Inflammatory macrophage (primary cell): ENCODE results near the gene RASA2.
A peak's percentile ranks its signal among the peaks of the same experiment; 100 is the strongest.

ENCODE experiments used
- DNase-seq, 2 donors: peaks; one replicate each; pipeline ENCODE4 v3.0.0-alpha.2; 2020 to 2022

RASA2 gene

GRCh38 chr3:141538568-141539240 is 51.9 kb downstream of the RASA2 start:
- DNase-seq: peak in 1 of 2 donors; percentile 77

DNA sequence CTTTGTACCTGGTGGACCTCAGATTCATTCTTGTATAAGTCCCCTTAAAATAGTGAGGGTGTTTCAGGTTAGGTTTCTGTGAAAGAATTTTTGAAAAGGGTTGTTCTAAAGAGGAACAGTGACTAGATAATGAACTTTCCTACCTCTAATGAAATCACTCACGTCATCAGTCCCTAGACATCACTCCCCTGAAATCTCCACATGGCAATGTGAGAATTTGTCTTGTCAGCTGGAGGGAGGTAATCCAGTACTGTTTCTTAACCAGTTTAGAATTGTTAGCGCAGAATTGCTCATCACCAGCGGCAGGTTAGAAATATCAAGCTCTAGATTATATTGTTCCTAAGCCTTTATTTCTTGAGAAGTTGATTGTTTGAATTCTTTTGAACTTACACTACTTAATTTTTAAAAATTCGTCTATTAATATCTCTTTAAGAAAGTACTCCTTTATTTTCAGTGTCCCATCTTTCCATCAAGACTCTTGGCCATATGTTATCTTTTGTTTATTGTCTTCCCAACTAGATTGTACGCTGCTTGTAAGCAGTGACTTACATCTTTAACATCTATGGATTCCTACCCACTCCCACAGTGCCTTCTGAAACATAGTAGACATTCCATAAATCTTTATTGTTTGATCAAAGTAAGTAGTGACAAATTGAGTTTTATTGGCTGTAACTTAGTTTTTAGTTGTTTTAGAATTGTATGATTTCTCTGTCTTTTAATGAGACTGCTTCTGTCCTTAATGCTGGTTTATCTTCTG is 52.8 kb downstream of the RASA2 start:
- peak; percentile 16 to 30 for DNase-seq

DNA sequence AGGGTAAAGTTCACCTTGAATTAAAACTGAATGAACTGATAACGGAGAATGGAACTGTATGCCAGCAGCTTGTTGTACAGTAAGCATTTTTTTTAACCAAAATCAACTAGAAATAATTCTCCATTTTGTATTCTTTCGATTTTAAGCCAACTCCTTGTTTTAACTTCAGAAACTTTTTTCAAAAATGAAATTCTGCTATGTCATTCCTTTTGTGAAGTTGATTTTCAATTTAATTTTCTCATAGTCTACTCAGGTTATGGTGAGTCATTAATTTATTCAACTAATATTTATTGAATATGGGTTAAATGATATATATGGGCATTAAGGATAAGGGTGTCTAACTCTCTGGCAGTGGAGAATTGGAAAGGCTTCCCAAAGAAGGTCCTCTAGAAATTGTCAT is 53.7 kb downstream of the RASA2 start:
- peak in 1 of 2 donors; percentile 1 for DNase-seq

DNA sequence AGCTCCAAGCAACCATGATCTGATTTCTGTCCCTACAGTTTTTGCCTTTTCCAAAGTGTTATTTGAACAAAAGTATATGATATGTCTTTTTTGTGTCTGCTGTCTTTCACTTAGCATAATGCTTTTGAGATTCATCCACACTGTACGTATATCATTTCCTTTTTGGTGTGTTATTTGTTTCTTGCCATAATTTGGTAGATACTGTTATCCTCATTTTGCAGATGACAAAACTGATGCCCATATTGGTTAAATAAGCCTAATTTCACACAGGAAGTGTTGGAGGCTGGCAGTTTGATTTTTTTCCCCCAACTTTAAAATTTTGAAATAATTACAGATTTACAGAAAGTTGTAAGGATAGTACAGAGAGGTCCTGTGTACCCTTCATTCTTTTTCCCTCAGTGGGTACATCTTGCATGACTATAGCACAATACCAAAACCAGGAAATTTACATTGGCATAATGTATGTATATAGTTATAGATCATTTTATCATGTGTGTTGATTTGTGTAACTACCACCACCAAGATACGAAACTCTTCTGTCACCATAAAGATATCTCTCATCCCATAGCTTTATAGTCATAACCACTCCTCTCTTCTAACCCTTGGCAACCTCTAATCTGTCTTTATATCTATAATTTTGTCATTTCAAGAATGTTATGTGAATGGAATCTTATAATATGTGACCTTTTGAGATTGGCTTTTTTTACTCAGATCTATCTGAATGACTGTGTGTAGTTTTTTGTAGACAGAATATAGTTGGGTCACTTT is 55.6 kb downstream of the RASA2 start:
- peak in 1 of 2 donors; percentile 1 for DNase-seq

DNA sequence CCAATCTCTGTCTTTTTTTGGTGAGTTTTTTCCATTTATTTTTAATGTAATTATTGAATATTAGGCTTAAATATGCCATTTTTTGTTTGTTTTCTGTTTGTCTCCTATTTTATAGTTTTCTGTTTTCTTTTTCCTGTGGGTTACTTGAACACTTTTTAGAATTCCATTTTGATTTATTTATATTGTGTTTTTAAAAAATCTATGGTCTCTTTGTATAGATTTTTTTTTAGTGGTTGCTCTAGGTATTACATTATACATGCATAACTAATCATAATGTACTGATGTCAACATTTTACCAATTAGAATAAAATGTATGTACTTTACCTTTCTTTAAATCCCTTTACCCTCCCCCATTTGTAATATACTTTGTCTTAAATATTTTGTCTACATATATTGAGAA is 56.2 kb downstream of the RASA2 start:
- peak in 1 of 2 donors; percentile 2 for DNase-seq

DNA sequence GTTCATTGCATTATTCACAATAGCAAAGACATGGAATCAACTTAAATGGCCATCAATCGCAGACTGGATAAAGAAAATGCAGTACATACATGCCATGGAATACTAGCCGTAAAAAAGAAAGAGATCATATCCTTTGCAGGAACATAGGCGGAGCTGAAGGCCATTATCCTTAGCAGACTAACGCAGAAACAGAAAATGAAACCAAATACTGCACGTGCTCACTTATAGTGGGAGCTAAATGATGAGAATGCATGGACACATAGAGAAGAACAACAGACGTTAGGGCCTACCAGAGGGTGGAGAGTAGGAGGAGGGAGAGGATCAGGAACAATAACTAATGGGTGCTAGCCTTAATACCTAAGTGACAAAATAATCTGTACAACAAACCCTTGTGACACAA is 57.9 kb downstream of the RASA2 start:
- DNase-seq: peak; percentile 16 to 18

- DNase-seq: peak; percentile 27 to 67
These were observed 59.3 kb downstream of the RASA2 start for GRCh38 chr3:141546081-141546480.

DNA sequence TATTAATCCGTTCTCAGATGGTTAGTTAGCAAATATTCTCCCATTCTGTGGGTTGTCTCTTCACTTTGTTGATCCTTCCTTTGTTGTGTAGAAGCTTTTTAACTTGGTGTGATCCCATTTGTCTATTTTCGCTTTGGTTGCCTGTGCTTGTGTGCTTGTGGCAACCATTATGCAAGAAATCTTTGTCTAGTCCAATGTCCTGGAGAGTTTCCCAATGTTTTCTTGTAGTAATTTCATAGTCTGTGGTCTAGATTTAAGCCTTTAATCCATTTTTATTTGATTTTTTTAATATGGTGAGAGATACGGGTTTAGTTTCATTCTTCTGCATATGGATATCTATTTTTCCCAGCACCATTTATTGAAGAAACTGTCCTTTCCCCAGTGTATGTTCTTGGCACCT is 59.8 kb downstream of the RASA2 start:
- DNase-seq: no peak

DNA sequence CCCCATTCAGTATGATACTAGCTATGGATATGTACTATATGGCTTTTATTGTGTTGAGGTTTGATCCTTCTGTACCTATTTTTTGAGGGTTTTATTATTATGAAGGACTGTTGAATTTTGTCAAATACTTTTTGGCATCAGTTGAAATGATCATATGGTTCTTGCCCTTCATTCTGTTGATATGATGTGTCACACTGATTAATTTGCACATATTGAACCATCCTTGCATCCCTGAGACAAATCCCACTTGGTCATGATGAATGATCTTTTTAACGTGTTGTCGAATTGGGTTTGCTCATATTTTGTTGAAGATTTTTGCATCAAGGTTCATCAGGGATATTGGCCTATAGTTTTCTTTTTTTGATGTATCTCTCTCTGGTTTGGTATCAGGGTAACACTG is 61.0 kb downstream of the RASA2 start:
- DNase-seq: no peak

DNA sequence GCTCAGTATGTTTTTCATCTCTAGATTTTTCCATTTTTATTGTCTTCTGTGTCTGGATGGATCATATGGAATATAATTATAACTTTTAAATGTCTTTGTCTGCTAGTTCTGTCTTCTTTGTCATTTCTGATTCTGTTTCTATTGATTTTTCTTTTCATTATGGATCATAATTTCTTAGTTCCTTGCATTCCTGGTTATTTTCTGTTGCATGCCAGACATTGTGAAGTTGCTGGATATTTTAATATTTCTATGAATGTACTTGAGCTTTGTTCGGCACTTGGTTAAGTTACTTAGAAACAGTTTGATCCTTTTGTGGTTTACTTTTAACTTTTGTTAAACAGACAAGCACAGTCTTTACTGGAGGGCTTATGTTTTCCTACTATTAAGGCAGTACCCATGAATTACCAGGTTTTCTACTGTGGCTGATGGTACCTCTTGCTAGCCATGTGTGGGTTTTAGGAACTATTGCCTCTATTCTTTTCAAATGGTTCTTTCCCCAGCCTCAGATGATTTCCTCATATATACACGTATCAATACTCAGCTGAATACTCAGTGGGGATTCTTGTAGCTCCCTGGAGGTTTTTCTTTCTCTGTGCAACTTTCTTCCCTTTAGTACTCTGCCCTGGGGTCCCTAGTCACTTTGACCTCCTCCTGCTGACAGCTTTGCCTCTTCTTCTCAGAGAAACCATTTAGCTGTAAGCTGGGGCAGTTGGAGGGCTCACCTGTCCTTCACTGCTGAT is 64.3 kb downstream of the RASA2 start:
- no peak for DNase-seq

GRCh38 chr3:141552440-141552991 is 65.7 kb downstream of the RASA2 start:
- DNase-seq: no peak

- peak; percentile 51 to 52 for DNase-seq
These were observed 66.2 kb downstream of the RASA2 start for GRCh38 chr3:141553055-141553454.

- DNase-seq: no peak
These were observed 69.2 kb downstream of the RASA2 start for GRCh38 chr3:141556034-141556433.

- DNase-seq: peak; percentile 28 to 35
These were observed 71.3 kb downstream of the RASA2 start for GRCh38 chr3:141557961-141558706.

GRCh38 chr3:141561426-141562034 is 74.7 kb downstream of the RASA2 start:
- peak; percentile 58 to 82 for DNase-seq

- DNase-seq: no peak
These were observed 77.4 kb downstream of the RASA2 start for GRCh38 chr3:141564241-141564640.

GRCh38 chr3:141570068-141570467 is 83.2 kb downstream of the RASA2 start:
- no peak for DNase-seq

DNA sequence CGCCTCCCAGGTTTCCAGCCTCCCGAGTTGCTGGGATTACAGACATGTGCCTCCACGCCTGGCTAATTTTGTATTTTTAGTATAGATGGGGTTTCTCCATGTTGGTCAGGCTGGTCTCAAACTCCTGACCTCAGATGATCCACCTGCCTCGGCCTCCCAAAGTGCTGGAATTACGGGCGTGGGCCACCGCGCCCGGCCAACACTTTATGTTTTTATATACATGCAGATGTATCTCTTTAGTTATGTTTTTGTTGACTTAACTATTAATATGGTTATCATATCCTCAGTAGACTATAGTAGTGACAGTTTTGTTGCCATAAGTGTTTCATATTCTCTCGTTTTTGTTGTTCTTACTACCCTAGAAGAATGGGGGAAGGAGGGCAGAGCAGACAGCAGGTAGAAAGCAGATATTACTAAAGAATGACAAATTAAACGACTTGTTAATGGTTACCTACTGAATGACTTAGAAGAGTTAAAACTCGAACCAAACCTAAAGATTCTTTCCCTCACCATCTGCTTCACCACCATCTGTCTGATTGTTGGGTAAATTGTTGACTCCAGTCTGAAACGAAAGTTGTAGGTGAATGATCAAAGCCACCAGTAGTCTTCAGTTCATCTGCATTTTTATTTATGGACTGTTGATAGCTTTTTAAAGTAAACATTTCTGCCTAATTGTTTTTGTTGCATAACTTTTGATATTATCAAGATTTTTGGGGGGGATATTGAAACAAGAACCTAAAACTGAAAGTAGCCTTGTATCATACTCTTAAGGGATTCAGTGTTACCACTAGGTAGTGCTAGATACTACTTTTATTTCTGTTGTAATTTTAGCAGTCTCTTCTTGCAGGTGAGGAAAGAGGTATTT is 89.3 kb downstream of the RASA2 start:
- no peak for DNase-seq

DNA sequence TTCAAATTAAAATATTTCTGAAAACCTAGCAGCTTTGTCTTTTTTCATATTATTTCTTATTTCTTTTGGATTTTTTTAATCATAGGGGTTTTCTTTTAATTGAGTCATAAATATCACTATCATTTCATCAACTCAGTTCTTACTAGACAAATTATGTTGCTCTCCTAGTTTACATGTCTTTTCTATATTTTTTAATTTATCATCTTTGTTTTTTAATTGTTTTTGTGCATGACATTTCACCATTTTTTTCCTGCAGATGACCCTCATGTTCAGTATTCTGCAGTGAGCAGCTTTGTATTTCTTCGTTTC is 89.9 kb downstream of the RASA2 start:
- DNase-seq: no peak

DNA sequence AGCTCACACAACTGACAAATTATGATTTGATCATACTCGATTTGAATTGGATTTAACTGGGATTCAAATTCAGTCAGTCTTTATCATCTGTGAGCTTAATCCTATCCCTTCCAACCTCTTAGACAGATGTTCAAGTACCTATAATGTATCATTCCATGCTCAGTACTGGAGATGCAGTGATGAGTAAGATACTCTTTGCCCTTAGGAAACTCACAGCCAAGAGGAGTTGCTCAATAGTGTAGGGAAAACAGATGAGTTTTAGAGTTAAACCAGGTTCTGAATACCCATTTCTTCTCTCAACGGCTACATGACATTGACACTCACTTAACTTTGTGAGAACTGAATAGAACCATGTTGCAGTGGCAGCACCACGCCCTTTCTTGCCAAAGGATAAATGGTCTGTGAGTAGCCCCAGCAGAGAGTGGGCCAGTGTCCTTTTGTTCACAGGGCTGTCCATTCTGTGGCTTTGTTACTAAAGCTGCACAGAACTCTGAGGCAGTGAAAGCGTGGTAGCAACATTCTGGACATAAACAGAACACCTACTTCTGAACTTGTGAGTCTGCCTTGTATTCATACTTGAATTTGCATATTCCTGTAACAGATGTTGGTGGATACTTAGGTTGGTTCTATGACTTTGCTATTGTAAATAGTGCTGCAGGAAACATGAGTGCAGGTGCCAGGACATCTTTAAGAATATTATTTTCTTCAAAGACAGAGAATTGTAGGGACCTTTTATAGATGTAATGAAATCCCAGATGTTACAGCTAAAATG is 91.6 kb downstream of the RASA2 start:
- no peak for DNase-seq
